Fibroblast of peridontal ligament (primary cell): ENCODE data around the gene EIF4G3.
"Not testable (repeated sequence)": the region's sequence is repeated elsewhere in the genome, so short reads cannot be mapped to it uniquely, and the experiment has no call there.

Experiments
- DNase-seq: peaks from one replicate; pipeline ENCODE4 v3.0.0-alpha.2; 2010; ENCODE audit errors: extremely low read depth

Gene EIF4G3

GRCh38 chr1:21154717-21155116 lies 22.0 kb downstream of the EIF4G3 start:
- DNase-seq, result no peak

GRCh38 chr1:21153388-21153787 lies 23.3 kb downstream of the EIF4G3 start:
- no peak for DNase-seq

- DNase-seq, result peak; percentile 33
Observed at GRCh38 chr1:21152423-21153100, 24.1 kb downstream of the EIF4G3 start.

- peak; percentile 98 for DNase-seq
Observed at GRCh38 chr1:21149855-21150432, 26.8 kb downstream of the EIF4G3 start.

- peak; percentile 73 for DNase-seq
Observed at GRCh38 chr1:21149430-21149854, 27.3 kb downstream of the EIF4G3 start.

- no peak for DNase-seq
Observed at GRCh38 chr1:21143752-21144151, 32.9 kb downstream of the EIF4G3 start.

- no peak for DNase-seq
Observed at GRCh38 chr1:21143138-21143537, 33.6 kb downstream of the EIF4G3 start.

GRCh38 chr1:21141030-21141429 lies 35.7 kb downstream of the EIF4G3 start:
- no peak for DNase-seq

GRCh38 chr1:21139601-21140000 lies 37.1 kb downstream of the EIF4G3 start:
- DNase-seq, result no peak

- not testable (repeated sequence) for DNase-seq
Observed at GRCh38 chr1:21136344-21136743, 40.4 kb downstream of the EIF4G3 start.

GRCh38 chr1:21131200-21131599 lies 45.5 kb downstream of the EIF4G3 start:
- DNase-seq, result no peak

GRCh38 chr1:21129407-21129806 lies 47.3 kb downstream of the EIF4G3 start:
- DNase-seq, result no peak

GRCh38 chr1:21126324-21126723 lies 50.4 kb downstream of the EIF4G3 start:
- DNase-seq, result no peak

- DNase-seq, result peak; percentile 82
Observed at GRCh38 chr1:21124846-21125245, 51.9 kb downstream of the EIF4G3 start.

- no peak for DNase-seq
Observed at GRCh38 chr1:21123287-21123948, 53.3 kb downstream of the EIF4G3 start.

GRCh38 chr1:21121764-21122471 lies 54.8 kb downstream of the EIF4G3 start:
- peak; percentile 70 for DNase-seq

GRCh38 chr1:21118167-21118566 lies 58.5 kb downstream of the EIF4G3 start:
- DNase-seq, result no peak

- DNase-seq, result no peak
Observed at GRCh38 chr1:21117597-21118001, 59.1 kb downstream of the EIF4G3 start.

GRCh38 chr1:21117159-21117558 lies 59.5 kb downstream of the EIF4G3 start:
- DNase-seq, result no peak

GRCh38 chr1:21115098-21115760 lies 61.5 kb downstream of the EIF4G3 start:
- DNase-seq, result no peak

- DNase-seq, result no peak
Observed at GRCh38 chr1:21114431-21114830, 62.3 kb downstream of the EIF4G3 start.

- no peak for DNase-seq
Observed at GRCh38 chr1:21110163-21110562, 66.5 kb downstream of the EIF4G3 start.
